ENCODE results near the gene WNT3A.

The WNT3A gene

GRCh38 chr1:228007801-228008341 is 1.1 kb downstream of the WNT3A start:
- H3K4me1 ChIP-seq (ENCODE audit: control insufficient read depth, insufficient read depth, low read length): peaks cover 4% of the 10 kb centered on the region
- POLR2A ChIA-PET: no interaction called here
- no peak for TF ChIP-seq MEIS1 (CRISPR knock-in tag; IDR thresholded peaks at IDR 0.05; ENCODE audit: borderline replicate concordance)
- peak; percentile 27; the same call in 1 of the 2 replicates for TF ChIP-seq ZFHX2 (tag by site-specific recombination; conservative IDR thresholded peaks at IDR 0.05)
- H3K4me3 ChIP-seq (ENCODE audit: low read depth, low read length): no peak overlapping the region
- CTCF ChIA-PET: no interaction called here
- no peaks in the 10 kb centered on the region for H3K9me3 ChIP-seq (ENCODE audit: control insufficient read depth, insufficient read depth, low read depth, low read length)
- no peaks in the 10 kb centered on the region for H3K36me3 ChIP-seq (ENCODE audit: control insufficient read depth in 2 of 2, insufficient read depth in 1 of 2, low read length in 2 of 2)
- no peak overlapping the region for H3K27ac ChIP-seq (ENCODE audit: extremely low read depth, low read depth, low read length)

GRCh38 chr1:228008391-228009115 is 1.8 kb downstream of the WNT3A start:
- H3K36me3 ChIP-seq (ENCODE audit: control insufficient read depth in 2 of 2, insufficient read depth in 1 of 2, low read length in 2 of 2): no peaks in the 10 kb centered on the region
- 0 out of 2 replicates have a peak, but pooled peaks have one; percentile 13 for TF ChIP-seq GLIS1 (tag by site-specific recombination; IDR thresholded peaks at IDR 0.05)
- no peak for TF ChIP-seq ZNF830 (tag by site-specific recombination; IDR thresholded peaks at IDR 0.05; ENCODE audit: low read depth)
- peaks cover 4% of the 10 kb centered on the region for H3K4me1 ChIP-seq (ENCODE audit: control insufficient read depth, insufficient read depth, low read length)
- H3K4me3 ChIP-seq (ENCODE audit: low read depth, low read length): no peak overlapping the region
- no peaks in the 10 kb centered on the region for H3K9me3 ChIP-seq (ENCODE audit: control insufficient read depth, insufficient read depth, low read depth, low read length)
- H3K27ac ChIP-seq (ENCODE audit: extremely low read depth, low read depth, low read length): no peak overlapping the region
- ChIA-PET CTCF (no interaction called here), POLR2A (no interaction called here)

DNA sequence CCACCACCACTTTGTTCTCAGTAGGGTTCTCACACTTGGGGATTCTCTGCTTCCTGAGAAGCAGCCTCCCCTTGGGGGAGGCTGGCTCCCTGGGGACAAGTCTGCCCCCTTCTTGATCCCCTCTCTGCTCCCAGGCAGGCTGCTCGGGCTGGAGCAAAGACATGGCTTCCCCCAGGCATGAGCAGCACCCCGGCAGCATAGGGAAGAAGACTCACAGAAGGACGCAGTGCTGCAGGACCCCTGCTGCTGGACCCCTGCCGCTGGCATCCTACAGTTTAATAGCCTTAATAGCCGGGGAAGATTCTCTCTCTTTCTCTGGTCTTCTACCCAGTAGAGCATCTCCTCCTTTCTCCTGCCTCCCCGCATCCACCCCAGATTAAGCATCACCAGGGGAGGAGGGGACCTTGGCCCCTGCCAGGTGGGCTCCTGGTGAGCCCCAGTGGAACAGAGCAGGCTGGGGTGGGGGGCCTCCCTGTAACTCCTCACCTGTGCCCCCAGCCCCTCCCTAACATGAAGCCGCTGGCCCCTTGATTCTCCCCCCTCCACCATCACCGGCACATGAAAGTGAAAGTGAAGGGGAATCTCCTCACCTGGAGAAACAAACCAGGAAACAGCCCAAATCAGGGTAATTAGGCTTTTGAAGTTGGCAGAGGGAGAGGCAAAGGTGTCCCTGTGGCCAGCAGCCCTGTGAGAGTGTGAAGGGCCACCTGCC is 2.5 kb downstream of the WNT3A start:
- no peaks in the 10 kb centered on the region for H3K9me3 ChIP-seq (ENCODE audit: control insufficient read depth, insufficient read depth, low read depth, low read length)
- TF ChIP-seq GLIS2 (tag by site-specific recombination; IDR thresholded peaks at IDR 0.05) (peak; percentile 47; the same call in 1 of the 2 replicates), ZNF274 (IDR thresholded peaks at IDR 0.05; ENCODE audit: low read length) (no peak), ZNF274 (tag by site-specific recombination; IDR thresholded peaks at IDR 0.05; ENCODE audit: borderline replicate concordance) (no peak), ZNF596 (tag by site-specific recombination; IDR thresholded peaks at IDR 0.05) (0 out of 2 replicates have a peak, but pooled peaks have one; percentile 11), TCF7L2 (IDR thresholded peaks at IDR 0.05; ENCODE audit: borderline replicate concordance, low read depth, low read length) (no peak), ZNF501 (tag by site-specific recombination; IDR thresholded peaks at IDR 0.05) (no peak), ZIC2 (tag by site-specific recombination; IDR thresholded peaks at IDR 0.05) (peak; percentile 89), ZNF202 (tag by site-specific recombination; IDR thresholded peaks at IDR 0.05; ENCODE audit: borderline replicate concordance) (no peak), ZNF580 (tag by site-specific recombination; IDR thresholded peaks at IDR 0.05) (no peak), ZNF776 (tag by site-specific recombination; IDR thresholded peaks at IDR 0.05; ENCODE audit: borderline replicate concordance) (no peak), PRDM1 (tag by site-specific recombination; IDR thresholded peaks at IDR 0.05) (0 out of 2 replicates have a peak, but pooled peaks have one; percentile 31)
- TF ChIP-seq, protein P1, sequence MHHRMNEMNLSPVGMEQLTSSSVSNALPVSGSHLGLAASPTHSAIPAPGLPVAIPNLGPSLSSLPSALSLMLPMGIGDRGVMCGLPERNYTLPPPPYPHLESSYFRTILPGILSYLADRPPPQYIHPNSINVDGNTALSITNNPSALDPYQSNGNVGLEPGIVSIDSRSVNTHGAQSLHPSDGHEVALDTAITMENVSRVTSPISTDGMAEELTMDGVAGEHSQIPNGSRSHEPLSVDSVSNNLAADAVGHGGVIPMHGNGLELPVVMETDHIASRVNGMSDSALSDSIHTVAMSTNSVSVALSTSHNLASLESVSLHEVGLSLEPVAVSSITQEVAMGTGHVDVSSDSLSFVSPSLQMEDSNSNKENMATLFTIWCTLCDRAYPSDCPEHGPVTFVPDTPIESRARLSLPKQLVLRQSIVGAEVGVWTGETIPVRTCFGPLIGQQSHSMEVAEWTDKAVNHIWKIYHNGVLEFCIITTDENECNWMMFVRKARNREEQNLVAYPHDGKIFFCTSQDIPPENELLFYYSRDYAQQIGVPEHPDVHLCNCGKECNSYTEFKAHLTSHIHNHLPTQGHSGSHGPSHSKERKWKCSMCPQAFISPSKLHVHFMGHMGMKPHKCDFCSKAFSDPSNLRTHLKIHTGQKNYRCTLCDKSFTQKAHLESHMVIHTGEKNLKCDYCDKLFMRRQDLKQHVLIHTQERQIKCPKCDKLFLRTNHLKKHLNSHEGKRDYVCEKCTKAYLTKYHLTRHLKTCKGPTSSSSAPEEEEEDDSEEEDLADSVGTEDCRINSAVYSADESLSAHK (tag by site-specific recombination; IDR thresholded peaks at IDR 0.05): no peak
- TF ChIP-seq, protein P2, sequence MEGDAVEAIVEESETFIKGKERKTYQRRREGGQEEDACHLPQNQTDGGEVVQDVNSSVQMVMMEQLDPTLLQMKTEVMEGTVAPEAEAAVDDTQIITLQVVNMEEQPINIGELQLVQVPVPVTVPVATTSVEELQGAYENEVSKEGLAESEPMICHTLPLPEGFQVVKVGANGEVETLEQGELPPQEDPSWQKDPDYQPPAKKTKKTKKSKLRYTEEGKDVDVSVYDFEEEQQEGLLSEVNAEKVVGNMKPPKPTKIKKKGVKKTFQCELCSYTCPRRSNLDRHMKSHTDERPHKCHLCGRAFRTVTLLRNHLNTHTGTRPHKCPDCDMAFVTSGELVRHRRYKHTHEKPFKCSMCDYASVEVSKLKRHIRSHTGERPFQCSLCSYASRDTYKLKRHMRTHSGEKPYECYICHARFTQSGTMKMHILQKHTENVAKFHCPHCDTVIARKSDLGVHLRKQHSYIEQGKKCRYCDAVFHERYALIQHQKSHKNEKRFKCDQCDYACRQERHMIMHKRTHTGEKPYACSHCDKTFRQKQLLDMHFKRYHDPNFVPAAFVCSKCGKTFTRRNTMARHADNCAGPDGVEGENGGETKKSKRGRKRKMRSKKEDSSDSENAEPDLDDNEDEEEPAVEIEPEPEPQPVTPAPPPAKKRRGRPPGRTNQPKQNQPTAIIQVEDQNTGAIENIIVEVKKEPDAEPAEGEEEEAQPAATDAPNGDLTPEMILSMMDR (tag by site-specific recombination; IDR thresholded peaks at IDR 0.05): no peak
- TF ChIP-seq, protein P3, sequence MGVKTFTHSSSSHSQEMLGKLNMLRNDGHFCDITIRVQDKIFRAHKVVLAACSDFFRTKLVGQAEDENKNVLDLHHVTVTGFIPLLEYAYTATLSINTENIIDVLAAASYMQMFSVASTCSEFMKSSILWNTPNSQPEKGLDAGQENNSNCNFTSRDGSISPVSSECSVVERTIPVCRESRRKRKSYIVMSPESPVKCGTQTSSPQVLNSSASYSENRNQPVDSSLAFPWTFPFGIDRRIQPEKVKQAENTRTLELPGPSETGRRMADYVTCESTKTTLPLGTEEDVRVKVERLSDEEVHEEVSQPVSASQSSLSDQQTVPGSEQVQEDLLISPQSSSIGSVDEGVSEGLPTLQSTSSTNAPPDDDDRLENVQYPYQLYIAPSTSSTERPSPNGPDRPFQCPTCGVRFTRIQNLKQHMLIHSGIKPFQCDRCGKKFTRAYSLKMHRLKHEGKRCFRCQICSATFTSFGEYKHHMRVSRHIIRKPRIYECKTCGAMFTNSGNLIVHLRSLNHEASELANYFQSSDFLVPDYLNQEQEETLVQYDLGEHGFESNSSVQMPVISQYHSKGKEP (tag by site-specific recombination; IDR thresholded peaks at IDR 0.05): no peak
- peaks cover 4% of the 10 kb centered on the region for H3K4me1 ChIP-seq (ENCODE audit: control insufficient read depth, insufficient read depth, low read length)
- no peak overlapping the region for H3K27ac ChIP-seq (ENCODE audit: extremely low read depth, low read depth, low read length)
- ChIA-PET POLR2A (no interaction called here), CTCF (interaction anchor here (1.2 kb wide), 1 partner anchor 12 kb away, joined by 3 read pairs; no protein-coding TSS in a partner anchor)
- no peaks in the 10 kb centered on the region for H3K36me3 ChIP-seq (ENCODE audit: control insufficient read depth in 2 of 2, insufficient read depth in 1 of 2, low read length in 2 of 2)
- no peak overlapping the region for H3K4me3 ChIP-seq (ENCODE audit: low read depth, low read length)
